Stromal cell of bone marrow (primary cell): ENCODE measurements around the gene ZNF23.

Source experiments
- DNase-seq: peaks from one replicate; pipeline ENCODE4 v3.0.0-alpha.2; 2012; ENCODE audit warnings: low read depth

ZNF23 gene

GRCh38 chr16:71467810-71468209 lies 5.8 kb upstream of the ZNF23 start:
- DNase-seq = no peak

- DNase-seq = no peak
Observed at GRCh38 chr16:71464231-71464630, 2.2 kb upstream of the ZNF23 start.

GRCh38 chr16:71460941-71461340 lies 1.1 kb downstream of the ZNF23 start:
- DNase-seq = no peak

GRCh38 chr16:71460236-71460635 lies 1.8 kb downstream of the ZNF23 start:
- no peak for DNase-seq

GRCh38 chr16:71459510-71459909 lies 2.5 kb downstream of the ZNF23 start:
- no peak for DNase-seq

- no peak for DNase-seq
Observed at GRCh38 chr16:71456801-71457200, 5.2 kb downstream of the ZNF23 start.

GRCh38 chr16:71453036-71453435 lies 9.0 kb downstream of the ZNF23 start:
- DNase-seq = no peak

- DNase-seq = no peak
Observed at GRCh38 chr16:71449020-71449419, 13.0 kb downstream of the ZNF23 start.

GRCh38 chr16:71448274-71448866 lies 13.7 kb downstream of the ZNF23 start:
- no peak for DNase-seq

GRCh38 chr16:71443714-71444113 lies 18.3 kb downstream of the ZNF23 start:
- DNase-seq = no peak

GRCh38 chr16:71442051-71442440 lies 20.0 kb downstream of the ZNF23 start, which contains the start of gene TLE7:
TLE7 (minus strand) TSS chr16:71442054; CDS start chr16:71433324, 8,730 bp downstream.
- DNase-seq = no peak

GRCh38 chr16:71441348-71442050 lies 20.5 kb downstream of the ZNF23 start:
- no peak for DNase-seq

GRCh38 chr16:71440669-71441347 lies 21.2 kb downstream of the ZNF23 start:
- DNase-seq = no peak

- no peak for DNase-seq
Observed at GRCh38 chr16:71439523-71439922, 22.5 kb downstream of the ZNF23 start.

GRCh38 chr16:71436473-71436872 lies 25.6 kb downstream of the ZNF23 start:
- DNase-seq = no peak

GRCh38 chr16:71432906-71433305 lies 29.1 kb downstream of the ZNF23 start:
- DNase-seq = no peak

GRCh38 chr16:71431991-71432390 lies 30.1 kb downstream of the ZNF23 start:
- DNase-seq = no peak

- DNase-seq = no peak
Observed at GRCh38 chr16:71431176-71431575, 30.9 kb downstream of the ZNF23 start.

- no peak for DNase-seq
Observed at GRCh38 chr16:71430744-71431143, 31.3 kb downstream of the ZNF23 start.

GRCh38 chr16:71429581-71429980 lies 32.5 kb downstream of the ZNF23 start:
- no peak for DNase-seq

- no peak for DNase-seq
Observed at GRCh38 chr16:71428883-71429282, 33.2 kb downstream of the ZNF23 start.

- DNase-seq = no peak
Observed at GRCh38 chr16:71428385-71428784, 33.7 kb downstream of the ZNF23 start.

GRCh38 chr16:71426880-71427615 lies 35.0 kb downstream of the ZNF23 start:
- DNase-seq = no peak
